ENCODE measurements around the gene LRBA. TPM values are rescaled to one million over a fixed set of nuclear protein-coding genes. Genes with fewer than 3 reads are reported as not detected.
"Not testable (repeated sequence)": the region's sequence is repeated elsewhere in the genome, so short reads cannot be mapped to it uniquely, and the experiment has no call there.

The LRBA gene
- total RNA-seq, 1 experiment from 2014 or later = 25.9 TPM

DNA sequence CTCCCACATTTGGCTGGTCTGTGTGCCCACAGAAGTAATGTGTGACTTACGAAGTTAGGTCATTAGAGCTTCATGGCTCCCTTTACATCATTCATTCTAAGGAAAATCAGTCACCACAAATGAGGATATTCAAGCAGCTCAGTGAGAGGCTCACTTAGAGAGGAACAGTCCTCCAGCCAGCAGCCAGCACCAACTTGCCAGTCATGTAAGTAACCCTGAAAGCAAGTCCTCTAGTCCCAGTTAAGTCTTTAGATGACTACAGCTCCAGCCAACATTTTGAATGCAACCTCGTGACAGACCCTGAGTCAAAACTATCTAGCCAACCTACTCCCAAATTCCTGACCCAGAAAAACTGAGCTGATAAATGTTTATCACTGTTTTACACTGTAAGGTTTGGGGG, 71.3 kb downstream of the LRBA start:
- DNase-seq (ENCODE audit: low spot score) = no peak

DNA sequence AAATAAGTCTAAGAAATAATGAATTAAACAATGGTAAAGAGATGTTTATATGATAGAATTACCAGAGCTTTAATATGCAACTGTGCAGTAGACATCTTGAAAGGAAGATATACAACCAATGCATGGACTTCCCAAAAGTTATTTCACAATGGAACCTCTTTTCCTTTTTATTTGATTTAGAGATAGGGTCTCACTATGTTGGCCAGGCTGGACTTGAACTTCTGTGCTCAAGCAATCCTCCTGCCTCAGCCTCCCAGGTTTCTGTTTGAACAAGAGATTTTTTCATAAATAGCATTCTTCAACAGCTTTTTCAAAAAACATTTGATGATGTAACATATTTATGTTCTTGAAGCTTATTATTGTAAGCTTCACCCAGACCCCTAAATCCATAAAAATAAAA, 72.0 kb downstream of the LRBA start:
- DNase-seq (ENCODE audit: low spot score) = no peak

DNA sequence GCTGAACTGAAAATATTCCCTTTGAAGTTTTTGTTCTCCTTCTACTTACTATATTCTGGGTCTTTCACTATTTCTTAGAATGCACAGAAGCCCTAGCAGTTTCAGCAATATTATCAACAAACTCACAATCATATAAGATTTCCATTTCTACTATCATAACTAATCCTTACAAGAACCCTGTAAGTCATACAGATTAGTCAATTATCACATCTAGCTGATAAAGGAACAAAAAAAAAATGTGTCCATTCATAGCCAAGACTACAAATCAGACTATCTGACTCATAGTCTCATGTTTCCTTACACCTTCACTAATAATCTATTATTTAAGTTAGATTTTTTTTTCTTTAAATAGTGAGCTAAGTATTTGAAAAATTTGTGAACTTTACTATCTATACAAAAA, 72.5 kb downstream of the LRBA start:
- DNase-seq (ENCODE audit: low spot score) = no peak

DNA sequence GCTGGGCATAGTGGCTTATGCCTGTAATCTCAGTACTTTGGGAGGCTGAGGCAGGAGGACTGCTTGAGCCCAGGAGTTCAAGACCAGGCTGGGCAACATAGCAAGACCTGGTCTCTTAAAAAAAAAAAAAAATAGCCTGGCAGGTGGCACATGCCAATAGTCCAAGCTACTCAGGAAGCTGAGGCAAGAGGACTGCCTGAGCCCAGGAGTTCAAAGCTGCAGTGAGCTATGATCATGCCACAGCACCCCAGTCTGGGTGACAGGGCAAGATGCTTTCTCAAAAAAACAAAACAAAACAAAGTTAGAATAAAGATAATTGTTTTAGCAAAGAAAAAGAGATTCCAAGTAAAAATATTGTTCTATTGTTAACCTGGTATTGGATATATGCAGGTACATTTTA, 75.0 kb downstream of the LRBA start:
- no peak for DNase-seq (ENCODE audit: low spot score)

DNA sequence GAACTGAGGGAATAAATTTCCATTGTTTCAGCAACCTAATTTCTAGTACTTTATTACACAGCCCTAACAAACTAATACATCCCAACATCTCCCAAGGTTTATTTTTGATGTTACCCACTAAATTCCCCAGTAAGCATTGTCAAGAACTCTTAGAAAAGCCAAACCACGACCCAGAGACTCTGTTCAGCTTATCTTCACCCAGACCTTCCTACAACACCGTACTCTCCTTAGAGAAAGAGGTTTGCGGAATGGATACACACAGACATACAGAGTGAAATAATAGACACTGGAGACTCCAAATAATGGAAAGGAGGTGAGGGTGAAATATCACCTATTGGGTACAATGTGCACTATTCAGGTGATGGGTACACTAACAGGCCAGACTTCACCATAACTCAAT, 75.6 kb downstream of the LRBA start:
- no peak for DNase-seq (ENCODE audit: low spot score)

DNA sequence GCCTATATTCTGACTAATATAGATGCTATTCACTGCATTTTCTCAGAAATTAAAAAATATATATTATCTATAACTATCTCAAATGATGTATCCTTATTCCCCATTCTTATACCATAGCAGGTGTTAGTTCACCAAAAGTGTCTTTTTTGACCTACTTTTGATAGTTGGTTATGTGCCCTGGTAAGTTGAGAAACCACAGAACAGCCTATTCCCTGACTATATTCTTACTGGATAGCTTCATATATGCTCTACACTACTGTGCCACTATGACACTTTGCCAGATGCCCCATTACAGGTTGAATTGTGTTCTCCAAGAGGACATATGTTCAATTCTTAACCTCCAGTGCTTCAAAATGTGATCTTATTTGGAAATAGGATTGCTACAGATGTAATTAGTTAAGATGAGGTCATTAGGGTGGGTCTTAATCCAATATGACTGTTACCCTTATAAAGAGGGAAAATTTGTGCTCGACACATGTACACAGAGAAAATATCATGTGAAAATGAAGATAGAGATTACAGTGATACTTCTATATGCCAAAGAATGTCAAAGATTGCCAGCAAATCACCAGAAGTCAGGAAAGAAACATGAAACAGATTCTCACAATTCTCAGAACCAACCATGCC, 76.1 kb downstream of the LRBA start:
- DNase-seq (ENCODE audit: low spot score) = no peak

DNA sequence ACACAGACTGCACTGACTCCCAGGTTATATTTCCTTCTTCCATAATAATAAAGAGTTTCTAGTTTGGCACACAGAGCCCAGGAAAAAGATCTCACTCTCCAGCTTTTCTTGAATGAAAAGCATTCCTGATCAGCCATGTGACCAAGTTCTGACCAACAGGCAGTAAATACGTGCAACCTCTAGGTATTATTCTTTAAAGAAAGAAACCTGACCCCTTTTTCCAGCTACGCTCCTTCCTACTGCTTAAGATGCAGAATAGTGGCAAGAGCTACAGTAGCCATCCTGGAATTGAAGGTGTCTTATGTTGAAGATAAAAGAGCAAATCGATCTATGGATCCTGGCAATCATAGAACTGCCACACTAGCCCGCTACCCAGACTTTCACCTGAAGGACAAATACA, 76.7 kb downstream of the LRBA start:
- DNase-seq (ENCODE audit: low spot score) = no peak

DNA sequence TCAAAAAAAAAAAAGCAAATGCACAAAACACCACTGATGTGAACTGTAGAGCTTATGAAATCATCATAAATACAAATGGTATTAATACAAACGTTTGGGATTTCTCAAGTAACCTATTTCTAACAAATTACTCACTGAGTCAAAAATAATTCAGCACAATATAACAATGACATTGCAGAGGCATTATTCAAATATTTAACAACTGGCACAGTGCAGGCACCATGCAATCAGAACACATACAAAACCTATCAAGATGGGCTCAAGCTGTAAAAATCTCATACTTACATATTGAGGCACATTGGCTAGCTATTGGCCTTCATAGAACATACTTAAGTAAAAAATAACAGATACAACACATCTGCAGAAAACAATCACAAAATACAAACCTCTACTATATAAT, 81.1 kb downstream of the LRBA start:
- no peak for DNase-seq (ENCODE audit: low spot score)

DNA sequence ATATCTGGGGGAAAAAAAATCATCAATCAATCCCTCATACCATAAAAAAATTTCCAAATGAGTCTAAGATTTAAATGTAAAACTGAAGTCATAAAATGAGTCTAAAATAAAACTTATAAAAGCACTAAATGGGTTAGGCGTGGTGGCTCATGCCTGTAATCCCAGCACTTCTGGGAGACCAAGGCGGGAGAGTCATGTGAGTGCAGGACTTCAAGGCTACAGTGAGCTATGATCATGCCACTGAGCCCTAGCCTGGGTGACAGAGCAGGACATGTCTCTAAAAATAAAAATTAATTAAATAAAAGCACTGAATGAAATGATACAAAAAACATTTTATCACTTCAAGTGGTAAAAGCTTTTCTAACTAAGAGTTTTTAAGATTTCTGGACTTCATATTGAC, 83.3 kb downstream of the LRBA start:
- no peak for DNase-seq (ENCODE audit: low spot score)

DNA sequence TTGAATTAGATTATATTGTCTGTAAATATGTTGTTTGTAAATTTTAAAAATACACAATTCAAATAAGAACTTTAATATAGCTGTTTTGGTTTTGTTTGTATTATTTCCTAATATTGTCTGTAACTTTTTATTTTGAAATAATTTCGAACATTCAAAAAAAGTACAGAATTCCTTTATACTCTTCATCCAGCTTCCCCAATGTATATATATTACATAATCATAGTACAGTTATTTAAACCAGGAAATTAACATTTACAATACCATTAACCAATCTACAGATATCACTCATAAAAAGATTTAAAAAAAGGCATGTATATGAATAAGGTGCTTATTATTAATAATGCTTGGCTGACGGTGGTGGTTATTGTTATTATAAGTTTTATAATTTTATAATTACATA, 84.1 kb downstream of the LRBA start:
- DNase-seq (ENCODE audit: low spot score) = no peak

DNA sequence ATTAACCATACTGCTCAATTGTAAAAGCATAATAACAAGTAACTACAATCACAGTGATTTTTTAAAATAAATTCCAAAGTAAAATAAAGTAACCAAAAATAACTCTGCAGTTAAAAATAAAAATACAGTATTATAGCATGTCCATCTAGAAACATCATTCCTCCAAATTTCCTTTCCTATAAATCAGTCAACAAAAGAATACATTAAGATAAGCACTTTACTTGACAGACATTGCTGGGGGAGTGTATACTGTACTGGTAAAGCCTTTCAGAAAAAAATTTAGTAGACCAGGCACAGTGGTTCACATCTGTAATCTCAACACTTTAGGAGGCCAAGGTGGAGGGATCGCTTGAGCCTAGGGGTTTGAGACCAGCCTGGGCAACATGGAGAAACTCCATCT, 91.1 kb downstream of the LRBA start:
- no peak for DNase-seq (ENCODE audit: low spot score)

DNA sequence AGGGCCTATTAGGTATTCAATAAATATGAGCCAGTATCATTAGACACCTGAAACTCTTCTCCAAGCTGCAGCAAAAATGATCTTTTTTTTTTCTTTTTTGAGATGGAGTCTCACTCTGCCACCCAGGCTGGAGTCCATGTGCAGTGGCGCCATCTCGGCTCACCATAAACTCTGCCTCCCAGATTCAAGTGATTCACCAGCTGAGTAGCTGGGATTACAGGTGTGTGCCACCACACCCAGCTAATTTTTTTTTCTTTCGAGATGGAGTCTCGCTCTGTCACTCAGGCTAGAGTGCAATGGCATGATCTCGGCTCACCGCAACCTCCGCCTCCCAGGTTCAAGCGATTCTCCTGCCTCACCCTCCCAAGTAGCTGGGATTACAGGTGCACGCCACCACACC, 93.6 kb downstream of the LRBA start:
- not testable (repeated sequence) for DNase-seq (ENCODE audit: low spot score)

DNA sequence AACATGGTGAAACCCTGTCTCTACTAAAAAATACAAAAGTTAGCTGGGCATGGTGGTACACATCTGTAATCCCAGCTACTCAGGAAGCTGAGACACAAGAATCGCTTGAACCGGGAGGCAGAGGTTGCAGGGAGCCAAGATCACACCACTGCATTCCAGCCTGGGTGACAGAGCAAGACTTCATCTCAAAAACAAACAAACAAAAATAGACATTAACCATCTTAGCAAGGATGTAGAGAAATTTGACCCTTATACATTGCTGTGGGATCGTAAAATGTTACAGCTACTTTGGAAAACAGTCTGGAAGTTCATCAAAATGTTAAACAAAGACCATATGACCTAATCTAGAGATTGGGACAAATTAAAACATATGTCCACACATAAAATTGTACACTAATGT, 96.5 kb downstream of the LRBA start:
- not testable (repeated sequence) for DNase-seq (ENCODE audit: low spot score)

DNA sequence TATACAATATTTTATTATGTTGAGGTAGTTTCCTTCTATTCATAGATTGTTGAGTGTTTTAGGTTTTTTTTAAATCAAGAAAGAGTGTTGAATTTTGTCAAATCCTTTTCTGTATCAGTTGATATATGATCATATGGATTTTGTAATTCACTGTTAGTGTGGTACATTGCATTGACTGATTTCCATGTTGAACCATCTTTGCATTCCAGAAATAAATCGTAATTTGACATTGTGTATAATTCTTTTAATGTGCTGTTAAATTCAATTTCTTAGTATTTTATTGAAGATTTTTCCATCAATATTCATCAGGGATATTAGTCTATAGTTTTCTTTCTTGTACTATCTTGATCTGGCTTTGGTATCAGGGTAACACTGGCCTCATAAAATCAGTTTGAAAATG, 103.8 kb downstream of the LRBA start:
- no peak for DNase-seq (ENCODE audit: low spot score)

DNA sequence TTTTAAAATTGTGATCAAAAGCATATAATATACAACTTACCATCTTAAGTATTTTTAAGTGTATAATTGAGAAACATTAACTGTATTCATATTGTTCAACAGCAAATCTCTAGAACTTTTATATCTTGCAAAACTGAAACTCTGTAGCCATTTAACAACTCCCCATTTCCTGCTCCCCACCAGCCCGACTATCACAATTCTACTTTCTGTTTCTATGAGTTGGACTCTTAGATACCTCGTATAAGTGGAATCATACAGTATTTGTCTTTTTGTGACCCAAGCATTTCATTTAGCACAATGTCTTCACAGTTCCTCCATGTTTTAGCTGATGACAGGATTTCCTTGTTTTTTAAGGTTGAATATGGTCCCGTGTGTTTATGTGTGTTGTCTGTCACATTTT, 106.0 kb downstream of the LRBA start:
- no peak for DNase-seq (ENCODE audit: low spot score)

DNA sequence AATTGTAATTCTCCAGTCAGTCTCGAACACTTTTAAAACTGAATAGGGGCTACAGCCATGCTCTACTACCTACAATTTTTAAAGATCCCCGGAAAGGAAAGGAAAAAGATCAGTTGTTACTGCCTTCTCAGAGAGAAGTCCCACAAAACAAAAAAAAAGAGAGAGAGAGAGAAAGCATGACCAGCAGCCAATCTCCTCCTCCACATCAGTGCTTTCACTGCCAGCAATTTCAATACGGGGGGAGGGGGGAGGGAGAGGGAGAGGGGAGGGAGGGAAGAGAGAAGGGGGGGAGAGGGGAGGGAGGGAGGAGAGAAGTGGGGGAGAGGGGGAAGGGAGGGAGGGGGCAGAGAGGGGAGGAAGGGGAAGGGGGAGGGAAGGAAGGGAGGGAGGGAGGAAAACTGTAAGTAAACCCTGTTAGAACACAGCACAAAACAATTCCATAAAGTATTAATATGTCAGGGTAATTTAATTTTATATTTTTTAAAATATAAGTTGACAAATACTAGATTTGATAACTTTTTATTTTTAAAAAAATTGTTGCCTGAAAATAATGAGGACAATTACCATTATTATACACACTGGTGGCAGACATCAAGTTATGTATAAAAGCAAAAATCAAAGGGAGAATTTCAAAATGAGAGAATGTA, 108.0 kb downstream of the LRBA start:
- DNase-seq (ENCODE audit: low spot score) = no peak

DNA sequence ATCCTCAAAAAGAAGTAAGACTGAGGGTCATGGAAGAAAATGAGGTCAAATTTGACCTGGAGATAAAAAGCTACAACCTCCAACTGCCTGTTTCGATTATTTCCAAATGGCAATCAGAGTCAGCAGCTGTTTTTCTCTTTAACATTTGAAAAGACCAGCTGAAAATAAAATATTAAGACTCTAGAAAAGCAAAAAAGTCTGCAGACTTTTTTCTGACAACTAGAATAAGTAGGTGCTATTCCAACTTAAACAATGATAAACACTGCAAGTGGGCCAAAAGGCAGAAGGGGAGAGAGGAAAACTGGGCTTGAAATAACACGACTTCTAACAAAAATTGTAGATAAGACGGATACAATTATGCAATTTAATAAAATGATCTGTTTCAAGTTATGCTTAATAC, 110.4 kb downstream of the LRBA start:
- no peak for DNase-seq (ENCODE audit: low spot score)

DNA sequence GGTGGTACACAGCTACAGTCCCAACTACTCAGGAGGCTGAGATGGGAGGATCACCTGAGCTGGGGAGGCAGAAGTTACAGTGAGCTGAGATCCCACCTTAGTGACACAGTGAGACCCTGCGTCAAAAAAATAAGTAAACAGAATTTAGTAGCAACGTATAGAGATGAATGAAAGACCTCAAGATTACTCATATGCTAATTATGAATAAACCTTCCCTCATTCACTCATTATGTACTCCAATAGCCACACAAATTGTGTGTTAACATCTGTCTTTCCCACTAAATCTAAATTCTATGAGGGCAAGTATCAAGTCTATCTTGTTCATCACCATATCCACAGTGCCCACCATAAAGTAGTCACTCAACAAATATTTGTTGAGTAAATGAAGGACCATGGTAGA, 111.5 kb downstream of the LRBA start:
- DNase-seq (ENCODE audit: low spot score) = no peak

DNA sequence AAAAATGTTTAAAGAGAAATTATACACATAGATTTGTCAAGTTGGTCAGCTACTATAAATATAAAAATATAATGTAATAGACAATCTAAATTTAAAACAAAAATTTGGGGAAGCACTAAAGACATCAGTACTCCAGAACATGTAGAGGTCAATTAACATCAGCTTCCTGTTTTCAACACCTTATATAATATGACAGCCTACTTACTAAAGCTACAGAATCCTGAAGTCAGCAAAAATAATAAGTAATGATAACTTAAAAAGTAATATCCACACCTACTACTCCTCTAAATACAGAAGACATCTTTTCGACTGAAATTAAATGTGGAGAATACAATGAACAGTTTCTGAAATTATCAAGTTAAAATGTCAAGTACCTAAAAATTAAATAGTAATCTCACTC, 118.6 kb downstream of the LRBA start:
- DNase-seq (ENCODE audit: low spot score) = no peak

DNA sequence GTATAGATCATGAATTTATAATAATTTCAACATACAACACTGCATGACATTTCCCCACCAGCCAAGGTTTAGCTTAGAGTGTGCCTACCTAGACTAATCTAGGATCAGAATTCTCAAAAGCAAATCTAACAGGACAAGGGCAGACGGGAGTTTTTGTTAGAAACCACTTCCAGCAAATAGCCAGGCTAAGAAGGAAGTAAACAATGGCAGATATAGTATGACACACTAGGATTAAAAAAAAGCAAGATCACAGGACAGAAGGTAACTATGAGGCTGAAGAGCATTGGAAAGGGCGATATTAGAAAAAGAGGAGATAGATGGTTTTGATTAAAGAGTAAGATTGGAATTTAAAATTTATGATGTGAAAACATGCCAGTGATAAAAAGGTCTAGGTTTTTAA, 124.8 kb downstream of the LRBA start:
- no peak for DNase-seq (ENCODE audit: low spot score)

DNA sequence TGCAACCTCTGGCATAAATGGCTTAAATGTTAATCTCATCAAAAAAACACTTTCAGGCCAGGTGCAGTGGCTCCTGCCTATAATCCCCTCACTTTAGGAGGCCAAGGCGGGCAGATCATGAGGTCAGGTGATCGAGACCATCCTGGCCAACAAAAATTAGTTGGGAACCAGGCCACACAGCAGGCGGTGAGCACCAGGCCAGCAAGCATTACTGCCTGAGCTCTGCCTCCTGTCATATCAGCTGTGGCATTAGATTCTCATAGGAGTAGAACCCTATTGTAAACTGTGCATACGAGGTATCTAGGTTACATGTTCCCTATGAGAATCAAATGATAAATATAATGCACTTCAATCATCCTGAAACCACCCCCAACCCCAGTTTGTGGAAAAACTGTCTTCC, 125.8 kb downstream of the LRBA start:
- no peak for DNase-seq (ENCODE audit: low spot score)

DNA sequence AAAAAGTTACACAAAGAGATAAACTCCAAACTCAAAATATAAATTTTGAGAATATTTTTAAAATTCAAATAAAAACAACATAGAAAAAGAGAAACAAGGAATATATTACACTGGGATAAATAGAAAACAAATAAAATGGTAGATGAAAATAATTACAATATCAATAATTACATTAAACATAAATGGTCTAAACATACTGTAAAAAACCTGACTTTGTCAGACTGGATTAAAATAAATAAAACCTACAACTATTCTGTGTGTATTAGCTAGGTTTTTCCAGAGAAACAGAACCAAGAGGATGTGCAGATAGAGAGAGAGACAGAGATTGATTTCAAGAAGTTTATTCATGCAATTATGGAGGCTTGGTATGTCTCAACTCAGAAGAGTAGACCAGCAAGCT, 126.5 kb downstream of the LRBA start:
- no peak for DNase-seq (ENCODE audit: low spot score)

DNA sequence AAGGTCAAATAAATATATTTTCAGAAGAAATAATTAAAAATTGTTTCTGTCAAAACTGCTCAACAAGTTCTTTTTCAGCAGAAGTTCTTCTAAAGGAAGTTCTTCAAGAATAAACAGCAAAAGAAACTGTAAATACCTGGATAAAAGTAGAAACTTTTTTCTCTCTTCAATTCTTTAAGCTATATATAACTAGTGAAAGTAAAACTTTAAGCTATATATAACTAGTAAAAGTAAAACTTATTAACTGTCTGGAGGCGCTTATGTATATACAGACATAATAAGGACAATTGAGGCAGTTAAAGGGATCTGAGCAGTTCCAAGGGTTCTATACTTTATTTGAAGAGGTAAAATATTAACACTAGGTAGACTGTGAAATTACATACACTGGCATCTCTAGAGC, 126.9 kb downstream of the LRBA start:
- DNase-seq (ENCODE audit: low spot score) = no peak

DNA sequence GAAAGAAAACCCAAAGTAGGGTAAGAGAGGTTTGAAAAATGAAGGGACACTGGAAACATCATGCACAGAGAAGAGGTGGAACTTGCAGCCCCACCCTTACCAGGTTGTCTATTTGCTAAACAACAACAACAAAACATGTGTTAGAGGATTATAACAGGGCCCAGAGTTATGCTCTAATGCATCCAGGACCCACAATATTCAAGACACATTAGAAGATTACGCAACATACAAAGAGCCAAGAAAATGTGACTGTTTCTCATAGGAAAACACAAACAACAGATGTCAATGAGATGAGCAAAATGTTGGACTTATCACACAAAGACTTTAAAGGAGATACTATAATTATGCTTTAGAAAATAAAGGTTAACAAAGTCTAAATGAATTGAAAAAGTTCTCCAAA, 128.5 kb downstream of the LRBA start:
- DNase-seq (ENCODE audit: low spot score) = no peak

Data from A172 (cell line).